Measurements from ENCODE around the gene CCL16. TPM values are rescaled to one million over a fixed set of nuclear protein-coding genes. Genes with fewer than 3 reads are reported as not detected.
"Not testable (repeated sequence)": the region's sequence is repeated elsewhere in the genome, so short reads cannot be mapped to it uniquely, and the experiment has no call there.

Gene CCL16
- total and polyA plus RNA-seq, 8 donors, result 0.40 to 1.2 (median 0.97) TPM; not detected in 2

DNA sequence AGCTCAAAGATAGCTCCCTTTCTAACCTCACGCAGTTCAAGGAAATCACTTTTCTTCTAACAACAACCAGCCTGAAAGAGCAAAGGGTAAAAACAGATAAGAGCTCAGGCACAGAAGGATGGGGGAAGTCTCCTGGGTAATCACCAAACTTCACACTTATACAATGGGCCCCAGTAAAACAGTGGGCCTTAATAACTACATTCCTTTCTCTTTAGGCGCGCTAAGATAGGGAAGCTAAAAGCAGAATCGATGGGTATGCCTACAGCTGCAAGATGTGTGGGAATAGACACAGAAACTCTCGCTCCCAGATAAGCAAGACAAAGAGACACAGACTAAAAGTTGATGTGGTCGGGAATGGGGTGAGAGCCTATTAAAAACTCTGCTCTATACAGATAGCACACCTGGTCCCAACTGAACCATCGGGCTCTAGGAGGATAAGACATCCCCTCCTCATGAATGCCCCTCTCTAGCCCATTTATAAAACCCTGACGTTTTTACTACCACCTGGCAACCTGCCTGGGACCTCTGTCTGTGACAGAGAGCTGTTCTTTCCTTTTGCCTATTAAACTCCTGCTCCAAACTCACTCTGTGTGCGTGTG, 38.6 kb downstream of the CCL16 start:
- Histone ChIP-seq H3K27me3 (no peaks in the 10 kb centered on the region), H3K27ac (no peak overlapping the region), H3K9me3 (no peaks in the 10 kb centered on the region), H3K36me3 (no peaks in the 10 kb centered on the region), H3K4me1 (no peaks in the 10 kb centered on the region), H3K4me3 (no peak overlapping the region)
- intact Hi-C loops (cut with DNase I), result no loop called here
- TF ChIP-seq, protein P1, sequence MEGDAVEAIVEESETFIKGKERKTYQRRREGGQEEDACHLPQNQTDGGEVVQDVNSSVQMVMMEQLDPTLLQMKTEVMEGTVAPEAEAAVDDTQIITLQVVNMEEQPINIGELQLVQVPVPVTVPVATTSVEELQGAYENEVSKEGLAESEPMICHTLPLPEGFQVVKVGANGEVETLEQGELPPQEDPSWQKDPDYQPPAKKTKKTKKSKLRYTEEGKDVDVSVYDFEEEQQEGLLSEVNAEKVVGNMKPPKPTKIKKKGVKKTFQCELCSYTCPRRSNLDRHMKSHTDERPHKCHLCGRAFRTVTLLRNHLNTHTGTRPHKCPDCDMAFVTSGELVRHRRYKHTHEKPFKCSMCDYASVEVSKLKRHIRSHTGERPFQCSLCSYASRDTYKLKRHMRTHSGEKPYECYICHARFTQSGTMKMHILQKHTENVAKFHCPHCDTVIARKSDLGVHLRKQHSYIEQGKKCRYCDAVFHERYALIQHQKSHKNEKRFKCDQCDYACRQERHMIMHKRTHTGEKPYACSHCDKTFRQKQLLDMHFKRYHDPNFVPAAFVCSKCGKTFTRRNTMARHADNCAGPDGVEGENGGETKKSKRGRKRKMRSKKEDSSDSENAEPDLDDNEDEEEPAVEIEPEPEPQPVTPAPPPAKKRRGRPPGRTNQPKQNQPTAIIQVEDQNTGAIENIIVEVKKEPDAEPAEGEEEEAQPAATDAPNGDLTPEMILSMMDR (IDR thresholded peaks at IDR 0.05), result no peak
- ATAC-seq (no peak), DNase-seq (no peak)

DNA sequence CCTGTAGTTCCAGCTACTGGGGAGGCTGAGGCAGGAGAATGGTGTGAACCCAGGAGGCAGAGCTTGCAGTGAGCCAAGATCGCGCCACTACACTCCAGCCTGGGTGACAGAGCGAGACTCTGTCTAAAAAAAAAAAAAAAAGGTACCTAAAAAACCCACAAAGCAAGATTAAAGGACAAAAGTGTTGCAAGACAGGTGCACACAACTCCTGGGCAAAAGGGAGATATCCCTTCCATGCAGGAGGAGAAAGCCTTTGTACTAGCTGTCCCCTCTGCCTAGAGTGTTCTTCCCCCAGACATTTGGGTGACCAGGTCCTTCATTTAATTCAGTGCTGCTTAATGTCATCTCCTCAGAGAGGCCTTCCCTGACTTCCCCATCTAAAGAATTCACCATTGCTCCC, 42.8 kb downstream of the CCL16 start:
- H3K36me3 ChIP-seq; H3K9me3 ChIP-seq; intact Hi-C loops (cut with DNase I); ATAC-seq; DNase-seq; H3K27me3 ChIP-seq; H3K4me1 ChIP-seq; H3K4me3 ChIP-seq; H3K27ac ChIP-seq: not testable (repeated sequence)

DNA sequence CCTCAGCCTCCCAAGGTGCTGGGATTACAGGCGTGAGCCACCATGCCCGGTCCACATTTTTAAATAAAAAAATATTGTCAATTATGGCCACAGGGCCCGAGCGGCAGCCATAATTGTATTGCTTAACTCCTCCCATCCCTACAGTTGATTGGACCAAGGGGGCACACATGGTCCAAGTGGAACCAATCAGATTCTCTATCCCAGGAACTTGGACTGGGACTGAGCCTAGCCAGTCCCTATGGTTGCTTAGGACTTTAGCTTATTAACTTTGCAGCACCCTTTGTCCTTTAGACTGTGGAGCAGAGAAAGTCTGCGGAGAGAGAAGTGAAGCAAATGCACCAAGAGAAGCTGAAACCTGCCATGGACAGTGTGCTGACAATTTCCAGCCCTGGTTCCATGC, 45.2 kb downstream of the CCL16 start:
- Histone ChIP-seq H3K4me3 (no peak overlapping the region), H3K27me3 (no peaks in the 10 kb centered on the region), H3K36me3 (no peaks in the 10 kb centered on the region), H3K4me1 (no peaks in the 10 kb centered on the region), H3K27ac (no peak overlapping the region), H3K9me3 (no peaks in the 10 kb centered on the region)
- no peak for DNase-seq
- TF ChIP-seq, protein P1 (IDR thresholded peaks at IDR 0.05), result no peak
- no peak for ATAC-seq
- intact Hi-C loops (cut with DNase I), result no loop called here

DNA sequence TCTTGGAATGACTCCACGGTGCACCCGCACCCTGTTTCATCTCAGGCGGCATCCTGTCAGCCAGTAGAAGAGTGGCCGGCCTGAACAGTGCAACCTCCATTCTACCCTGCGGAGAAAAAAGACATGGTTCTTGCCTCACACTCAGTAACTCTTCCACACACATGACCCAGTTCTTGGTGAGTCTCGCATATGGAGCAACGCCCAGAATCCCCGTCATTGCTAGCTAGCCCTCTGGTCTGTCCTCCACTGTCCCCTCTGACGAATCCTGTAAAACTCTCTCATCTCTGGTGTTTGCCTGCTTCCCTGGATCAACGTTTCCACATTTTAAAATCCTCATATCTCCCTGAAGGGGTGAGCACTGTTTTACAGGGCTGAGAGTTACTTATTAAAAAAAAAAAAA, 46.5 kb downstream of the CCL16 start:
- TF ChIP-seq, protein P1 (IDR thresholded peaks at IDR 0.05), result no peak
- peaks cover 0 to 9% of the 10 kb centered on the region in 2 donors for H3K27me3 ChIP-seq
- ATAC-seq (no peak), DNase-seq (no peak)
- H3K27ac ChIP-seq, result no peak overlapping the region
- intact Hi-C loops (cut with DNase I), result no loop called here
- no peaks in the 10 kb centered on the region for H3K36me3 ChIP-seq
- H3K9me3 ChIP-seq, result no peaks in the 10 kb centered on the region
- no peak overlapping the region for H3K4me3 ChIP-seq
- peaks cover 7 to 13% of the 10 kb centered on the region in 2 donors for H3K4me1 ChIP-seq

DNA sequence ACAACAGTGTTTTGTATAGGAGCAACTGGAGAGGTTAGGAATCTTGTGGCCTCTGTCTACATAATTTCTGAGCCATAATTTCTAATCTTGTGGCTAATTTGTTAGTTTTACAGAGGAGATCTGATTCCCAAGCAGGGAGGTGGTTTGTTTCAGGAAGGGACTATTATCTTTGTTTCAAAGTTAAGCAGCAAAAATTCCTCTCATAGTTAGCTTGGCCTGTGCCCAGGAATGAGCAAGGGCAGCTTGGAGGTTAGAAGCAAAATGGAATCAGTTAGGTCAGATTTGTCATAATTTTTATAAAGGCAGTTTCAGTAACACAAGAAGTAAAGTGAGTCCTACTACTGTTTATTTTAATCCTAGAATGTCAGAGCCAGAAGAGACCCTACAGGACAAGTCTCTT, 48.7 kb downstream of the CCL16 start:
- intact Hi-C loops (cut with DNase I), result no loop called here
- Histone ChIP-seq H3K9me3 (no peaks in the 10 kb centered on the region), H3K4me3 (no peak overlapping the region), H3K27me3 (peaks cover 0 to 19% of the 10 kb centered on the region in 2 donors), H3K36me3 (no peaks in the 10 kb centered on the region), H3K4me1 (peaks cover 7 to 13% of the 10 kb centered on the region in 2 donors), H3K27ac (no peak overlapping the region)
- ATAC-seq, result no peak
- TF ChIP-seq, protein P1 (IDR thresholded peaks at IDR 0.05), result no peak
- DNase-seq, result no peak
